A549 (cell line): ENCODE results near the gene BMAL1. TPM values are rescaled to one million over a fixed set of nuclear protein-coding genes. Genes with fewer than 3 reads are reported as not detected.
A peak's percentile ranks its signal among the peaks of the same experiment; 100 is the strongest.

ENCODE experiments used
- ATAC-seq, 2 experiments: fragments of 200-7000 bp in 1 of 2; fragments of >200 bp in 1 of 2; cut with Nextera tagmentation in 1 of 2; cut with Tn5 transposase in 1 of 2; 3 replicates each; pipeline versions ENCODE4 v1.8.0 to v1.9.1; 2018 to 2020; ENCODE audit warnings: mild to moderate bottlenecking in 1 of 2, moderate library complexity in 1 of 2
- CTCF ChIA-PET: fragments of 300-600 bp; sonication (Branson Sonifier 250); formaldehyde crosslinking; extraction: SDS; loops from one replicate; lab custom pipeline; 2021; ENCODE audit warnings: antibody characterized with exemption, inconsistent platforms; lab: Yijun Ruan, JAX
- POLR2A ChIA-PET: fragments of 350-600 bp; formaldehyde crosslinking; extraction: SDS; loops from one replicate; lab custom pipeline; 2021; ENCODE audit warnings: antibody characterized with exemption, inconsistent platforms; lab: Yijun Ruan, JAX
- DNase-seq, 2 experiments: peaks; one replicate each; pipeline versions ENCODE4 v3.0.0 to v3.0.0-alpha.2; 2011 to 2016; ENCODE audit warnings: low read depth in 1 of 2, low spot score in 1 of 2
- FAIRE-seq: peaks from 2 replicates; lab custom pipeline; 2011; peaks lifted over from hg19 to GRCh38; lab: Jason Lieb, UNC
- H3K27ac ChIP-seq, 2 experiments: fragments of >200 bp; sonication (Bioruptor Twin); formaldehyde crosslinking; 3 replicates each; pipeline ENCODE4 v1.5.1; 2016 to 2017
- H3K4me1 ChIP-seq: fragments of >200 bp; sonication (Bioruptor Twin); formaldehyde crosslinking; 3 replicates; pipeline ENCODE4 v1.6.1; 2016
- H3K4me2 ChIP-seq: fragments of >200 bp; sonication (Bioruptor Twin); formaldehyde crosslinking; 3 replicates; pipeline ENCODE4 v1.6.1; 2016
- H3K4me3 ChIP-seq: fragments of >200 bp; sonication (Bioruptor Twin); formaldehyde crosslinking; 3 replicates; pipeline ENCODE4 v1.5.1; 2016
- H3K9me3 ChIP-seq: fragments of >200 bp; sonication (Bioruptor Twin); formaldehyde crosslinking; 3 replicates; pipeline ENCODE4 v1.6.1; 2016
- BHLHE40 ChIP-seq: IDR thresholded peaks from 2 replicates; pipeline ENCODE4 v1.6.1; 2012; ENCODE audit warnings: low read depth, low read length, inconsistent platforms
- CBX2 ChIP-seq: fragments of 200-600 bp; sonication (generic); IDR thresholded peaks from 2 replicates; pipeline ENCODE4 v1.6.1; 2016; ENCODE audit warnings: low read depth, mild to moderate bottlenecking, borderline replicate concordance
- CBX8 ChIP-seq: fragments of 200-600 bp; sonication (generic); IDR thresholded peaks from 2 replicates; pipeline ENCODE4 v1.6.1; 2016
- CEBPB ChIP-seq, 2 experiments: fragments of >200 bp in 1 of 2; sonication (Bioruptor Twin) in 1 of 2; formaldehyde crosslinking in 1 of 2; IDR thresholded peaks; 2 replicates each; pipeline ENCODE4 v1.6.1; 2012 to 2016
- CHD2 ChIP-seq: fragments of 150-350 bp; IDR thresholded peaks from 2 replicates; pipeline ENCODE4 v1.6.1; 2014; ENCODE audit warnings: low read length; ENCODE audit not compliant: partially characterized antibody
- CHD4 ChIP-seq: fragments of 200-600 bp; sonication (generic); IDR thresholded peaks from 2 replicates; pipeline ENCODE4 v1.6.1; 2016; ENCODE audit warnings: antibody characterized with exemption, mild to moderate bottlenecking, borderline replicate concordance
- EHMT2 ChIP-seq: fragments of 200-600 bp; sonication (generic); IDR thresholded peaks from 2 replicates; pipeline ENCODE4 v1.6.1; 2016; ENCODE audit warnings: antibody characterized with exemption, low read depth, mild to moderate bottlenecking, moderate library complexity
- EP300 ChIP-seq, 2 experiments: fragments of >200 bp; sonication (Bioruptor Twin); formaldehyde crosslinking; IDR thresholded peaks; 2 replicates in 1 of 2; 3 replicates in 1 of 2; pipeline ENCODE4 v1.6.1; 2016 to 2017
- ESRRA ChIP-seq: fragments of 150-350 bp; IDR thresholded peaks from 2 replicates; pipeline ENCODE4 v1.6.1; 2014; ENCODE audit warnings: mild to moderate bottlenecking, low read length, borderline replicate concordance
- GATA3 ChIP-seq: IDR thresholded peaks from 2 replicates; pipeline ENCODE4 v1.6.1; 2012; ENCODE audit warnings: borderline replicate concordance
- HOXA7 ChIP-seq: fragments of 250-450 bp; sonication (Bioruptor Pico); IDR thresholded peaks from 2 replicates; pipeline ENCODE4 v1.5.0; 2020; ENCODE audit warnings: mild to moderate bottlenecking, moderate library complexity
- MAFK ChIP-seq: fragments of 450-650 bp; IDR thresholded peaks from 2 replicates; pipeline ENCODE4 v1.6.1; 2014; ENCODE audit not compliant: partially characterized antibody
- MYC ChIP-seq: IDR thresholded peaks from 2 replicates; pipeline ENCODE4 v1.6.1; 2012; ENCODE audit warnings: mild to moderate bottlenecking, inconsistent platforms, low read length, improper control_type of control experiment, borderline replicate concordance
- NFE2L2 ChIP-seq: fragments of 150-350 bp; conservative IDR thresholded peaks from 2 replicates; pipeline ENCODE4 v1.6.1; 2014; ENCODE audit warnings: low read length
- NR3C1 ChIP-seq: fragments of >200 bp; sonication (Bioruptor Twin); formaldehyde crosslinking; IDR thresholded peaks from 3 replicates; pipeline ENCODE4 v1.6.1; 2017
- POLR2A ChIP-seq: IDR thresholded peaks from 2 replicates; pipeline ENCODE4 v1.6.1; 2012; ENCODE audit warnings: mild to moderate bottlenecking, low read length
- POLR2AphosphoS2 ChIP-seq: conservative IDR thresholded peaks from 2 replicates; pipeline ENCODE4 v1.6.1; 2012; ENCODE audit warnings: low read length, improper control_type of control experiment, inconsistent platforms
- RAD21 ChIP-seq, 2 experiments: fragments of >200 bp in 1 of 2; sonication (Bioruptor Twin) in 1 of 2; formaldehyde crosslinking in 1 of 2; IDR thresholded peaks in 1 of 2; conservative IDR thresholded peaks in 1 of 2; 2 replicates in 1 of 2; 3 replicates in 1 of 2; pipeline ENCODE4 v1.6.1; 2012 to 2018; ENCODE audit warnings: inconsistent platforms in 1 of 2
- SMC3 ChIP-seq: fragments of >200 bp; sonication (Bioruptor Twin); formaldehyde crosslinking; IDR thresholded peaks from 3 replicates; pipeline ENCODE4 v1.6.1; 2018; ENCODE audit warnings: inconsistent platforms
- TFCP2L1 ChIP-seq: fragments of 250-450 bp; sonication (Bioruptor Pico); IDR thresholded peaks from 2 replicates; pipeline ENCODE4 v1.5.0; 2021; ENCODE audit warnings: mild to moderate bottlenecking
- TP53 ChIP-seq: fragments of 250-450 bp; sonication (Bioruptor Pico); IDR thresholded peaks from 2 replicates; pipeline ENCODE4 v1.5.0; 2021; ENCODE audit warnings: mild to moderate bottlenecking, moderate library complexity
- ZC3H11A ChIP-seq: fragments of 450-650 bp; IDR thresholded peaks from 2 replicates; pipeline ENCODE4 v1.6.1; 2014; ENCODE audit warnings: antibody characterized with exemption, mild to moderate bottlenecking
- ZFP36 ChIP-seq: fragments of 450-650 bp; IDR thresholded peaks from 2 replicates; pipeline ENCODE4 v1.6.1; 2014; ENCODE audit warnings: borderline replicate concordance; ENCODE audit not compliant: partially characterized antibody
- WGBS: methylation state at CpG from one replicate; pipeline ENCODE4 v1.1.6; 2017; ENCODE audit errors: missing lambda C conversion rate; 5-methylcytosine and 5-hydroxymethylcytosine counted together
- polyA plus RNA-seq, 4 experiments: library from polyadenylated mRNA; depleted of rRNA in 3 of 4; stranded (reverse); fragments of >200 nt; fragmentation: RNase III in 1 of 4; extraction: RNeasy Plus Mini Kit Qiagen cat#74134 plus additional on column Dnase treatment in 1 of 4; gene quantifications; 2 replicates in 3 of 4; 3 replicates in 1 of 4; pipeline ENCODE4 v1.2.3, GENCODE V29; 2011 to 2017
- TF ChIP-seq, protein P1 (sequence below): fragments of 250-450 bp; sonication (Bioruptor Pico); IDR thresholded peaks from 2 replicates; pipeline ENCODE4 v1.5.0; 2021; ENCODE audit warnings: mild to moderate bottlenecking, moderate library complexity, borderline replicate concordance
- TF ChIP-seq, protein P2 (sequence below): IDR thresholded peaks from 2 replicates; pipeline ENCODE4 v1.6.1; 2012

The BMAL1 gene
- polyA plus RNA-seq, 2 of the 4 experiments (the other 2 are of a cell fraction): 28.6 to 29.2 TPM

DNA sequence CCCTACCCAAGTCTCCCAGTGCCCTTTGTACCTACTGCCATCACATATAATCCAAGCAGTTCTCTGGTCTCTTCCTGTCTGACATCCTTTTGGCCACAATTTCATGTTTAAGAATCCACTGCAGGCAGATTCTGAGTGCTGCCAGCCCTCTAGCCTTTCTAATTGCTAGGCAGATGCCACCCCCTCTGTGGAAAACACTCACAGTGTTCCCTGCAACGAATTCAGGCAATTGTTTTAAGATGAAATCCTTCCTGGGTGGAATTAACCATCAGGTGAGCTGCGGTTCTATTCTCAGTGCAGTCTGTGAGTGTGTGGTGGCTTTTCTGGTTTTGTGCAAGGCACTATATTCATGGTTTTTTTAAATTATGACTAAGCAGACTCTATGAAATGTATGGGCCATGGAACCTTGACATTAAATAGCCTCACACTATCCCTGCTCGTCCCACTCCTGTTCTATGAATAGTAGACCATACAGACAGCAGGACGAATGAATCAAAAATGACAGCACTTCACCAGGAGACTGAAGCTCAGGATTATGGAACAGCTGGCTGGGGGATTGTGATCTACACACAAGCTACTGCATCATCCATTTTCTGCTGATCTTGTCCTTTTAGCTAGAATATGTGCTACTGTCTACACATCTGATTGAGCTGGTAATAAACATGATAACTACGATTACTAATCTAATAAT lies 29.8 kb upstream of the BMAL1 start:
- no peak for DNase-seq
- H3K4me2 ChIP-seq: no peak overlapping the region
- WGBS: 62% methylated on average over 5 of the region's 5 CpGs
- POLR2A ChIA-PET: no interaction called here
- CTCF ChIA-PET: interaction anchor here (0.9 to 6.3 kb wide), 12 partner anchors 9 to 96 kb away, joined by 3 to 36 read pairs (median 5); no protein-coding TSS in a partner anchor
- H3K4me3 ChIP-seq: no peak overlapping the region
- no peak for FAIRE-seq
- H3K9me3 ChIP-seq: no peaks in the 10 kb centered on the region
- TF ChIP-seq MAFK: peak; percentile 72
- no peak for TF ChIP-seq CBX8
- no peak for TF ChIP-seq MYC
- TF ChIP-seq HOXA7 (CRISPR knock-in tag): no peak
- no peak for TF ChIP-seq BHLHE40
- TF ChIP-seq SMC3: no peak
- no peak for TF ChIP-seq ESRRA
- H3K27ac ChIP-seq: 0 out of 6 replicates have a peak overlapping the region, but pooled peaks of 1 of the 2 experiments have one; percentile 11
- peaks cover 6% of the 10 kb centered on the region for H3K4me1 ChIP-seq
- ATAC-seq: no peak

DNA sequence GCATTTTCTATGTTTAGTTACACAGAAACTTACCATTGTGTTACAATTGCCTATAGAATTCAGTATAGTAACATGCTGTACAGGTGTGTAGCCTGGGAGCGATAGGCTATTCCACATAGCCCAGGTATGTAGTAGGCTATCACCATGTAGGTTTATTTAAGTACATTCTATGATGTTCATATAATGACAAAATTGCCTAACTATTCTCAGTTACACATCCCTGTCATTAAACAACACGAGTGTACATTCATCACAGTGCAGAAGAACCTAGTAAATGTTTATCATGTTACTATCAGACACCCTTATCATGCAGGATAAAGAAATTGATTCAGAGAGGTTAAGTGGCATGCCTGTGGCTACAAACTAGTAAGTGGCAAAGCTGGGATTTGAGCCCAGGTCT lies 28.4 kb upstream of the BMAL1 start:
- H3K4me1 ChIP-seq: peaks cover 6% of the 10 kb centered on the region
- H3K27ac ChIP-seq: no peak overlapping the region
- FAIRE-seq: peak; percentile 63
- ChIA-PET POLR2A (no interaction called here), CTCF (interaction anchor here (1.1 to 6.3 kb wide), 8 partner anchors 11 to 136 kb away, joined by 3 to 36 read pairs (median 14); no protein-coding TSS in a partner anchor)
- H3K9me3 ChIP-seq: no peaks in the 10 kb centered on the region
- no peak overlapping the region for H3K4me2 ChIP-seq
- no peak for DNase-seq
- TF ChIP-seq CHD4 (no peak), TFCP2L1 (CRISPR knock-in tag) (no peak), POLR2A (no peak), ZFP36 (no peak), CEBPB (IDR thresholded peaks at IDR 0.05) (no peak), CBX2 (no peak), POLR2AphosphoS2 (no peak), CBX8 (no peak), GATA3 (no peak), TP53 (no peak), MAFK (no peak), EHMT2 (no peak), RAD21 (conservative IDR thresholded peaks at IDR 0.05 in 1 of 2, IDR thresholded peaks at IDR 0.05 in 1 of 2) (no peak), CHD2 (no peak), ZC3H11A (no peak), NR3C1 (no peak), EP300 (IDR thresholded peaks at IDR 0.05) (no peak), NFE2L2 (no peak)
- TF ChIP-seq, protein P1, sequence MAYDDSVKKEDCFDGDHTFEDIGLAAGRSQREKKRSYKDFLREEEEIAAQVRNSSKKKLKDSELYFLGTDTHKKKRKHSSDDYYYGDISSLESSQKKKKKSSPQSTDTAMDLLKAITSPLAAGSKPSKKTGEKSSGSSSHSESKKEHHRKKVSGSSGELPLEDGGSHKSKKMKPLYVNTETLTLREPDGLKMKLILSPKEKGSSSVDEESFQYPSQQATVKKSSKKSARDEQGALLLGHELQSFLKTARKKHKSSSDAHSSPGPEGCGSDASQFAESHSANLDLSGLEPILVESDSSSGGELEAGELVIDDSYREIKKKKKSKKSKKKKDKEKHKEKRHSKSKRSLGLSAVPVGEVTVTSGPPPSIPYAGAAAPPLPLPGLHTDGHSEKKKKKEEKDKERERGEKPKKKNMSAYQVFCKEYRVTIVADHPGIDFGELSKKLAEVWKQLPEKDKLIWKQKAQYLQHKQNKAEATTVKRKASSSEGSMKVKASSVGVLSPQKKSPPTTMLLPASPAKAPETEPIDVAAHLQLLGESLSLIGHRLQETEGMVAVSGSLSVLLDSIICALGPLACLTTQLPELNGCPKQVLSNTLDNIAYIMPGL (CRISPR knock-in tag): no peak
- TF ChIP-seq, protein P2, sequence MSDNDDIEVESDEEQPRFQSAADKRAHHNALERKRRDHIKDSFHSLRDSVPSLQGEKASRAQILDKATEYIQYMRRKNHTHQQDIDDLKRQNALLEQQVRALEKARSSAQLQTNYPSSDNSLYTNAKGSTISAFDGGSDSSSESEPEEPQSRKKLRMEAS: no peak
- no peak overlapping the region for H3K4me3 ChIP-seq
- WGBS: 85% methylated on average over 2 of the region's 2 CpGs
- no peak for ATAC-seq
